ENCODE measurements around the gene INCENP. TPM values are rescaled to one million over a fixed set of nuclear protein-coding genes. Genes with fewer than 3 reads are reported as not detected.

Gene INCENP
- 45.1 to 58.3 TPM (median 56.8 TPM) in 5 replicates for total RNA-seq (2022; extraction: Qiagen RNA extraction; ENCODE audit: low read depth)

GRCh38 chr11:62123669-62124185 is at the start of gene INCENP:
TSS of gene INCENP (plus strand) at chr11:62124011. CDS start at chr11:62128162, 4,151 bp downstream.

GRCh38 chr11:62190011-62190410 is 66.2 kb downstream of the INCENP start, which contains the start of gene SCGB1D1:
TSS of gene SCGB1D1 (plus strand) at chr11:62190216. CDS start at chr11:62190285, 69 bp downstream.

Other genes with a start within 250 kb of the INCENP start
- gene FADS3, start 232.5 kb upstream of the INCENP start, total RNA-seq (2022; extraction: Qiagen RNA extraction; ENCODE audit: low read depth): 42.9 to 73.0 TPM (median 68.0 TPM) in 5 replicates
- 12.0 to 17.9 TPM (median 15.9 TPM) in 5 replicates for gene RAB3IL1, start 206.4 kb upstream of the INCENP start, total RNA-seq (2022; extraction: Qiagen RNA extraction; ENCODE audit: low read depth)
- gene BEST1, start 173.7 kb upstream of the INCENP start, total RNA-seq (2022; extraction: Qiagen RNA extraction; ENCODE audit: low read depth): 1.0 to 5.0 TPM (median 1.5 TPM) in 5 replicates
- 12,361 to 21,234 TPM (median 18,385 TPM) in 5 replicates for gene FTH1, start 156.4 kb upstream of the INCENP start, total RNA-seq (2022; extraction: Qiagen RNA extraction; ENCODE audit: low read depth)
- gene SCGB1D1, start 66.2 kb downstream of the INCENP start, total RNA-seq (2022; extraction: Qiagen RNA extraction; ENCODE audit: low read depth): not detected in 5 replicates
- not detected in 5 replicates for gene SCGB2A1, start 84.7 kb downstream of the INCENP start, total RNA-seq (2022; extraction: Qiagen RNA extraction; ENCODE audit: low read depth)
- gene SCGB1D2, start 118.2 kb downstream of the INCENP start, total RNA-seq (2022; extraction: Qiagen RNA extraction; ENCODE audit: low read depth): not detected in 5 replicates
- not detected in 5 replicates for gene SCGB2A2, start 146.1 kb downstream of the INCENP start, total RNA-seq (2022; extraction: Qiagen RNA extraction; ENCODE audit: low read depth)
- gene SCGB1D4, start 175.1 kb downstream of the INCENP start, total RNA-seq (2022; extraction: Qiagen RNA extraction; ENCODE audit: low read depth): not detected in 5 replicates
- 12.7 to 13.7 TPM (median 13.1 TPM) in 5 replicates for gene ASRGL1, start 213.4 kb downstream of the INCENP start, total RNA-seq (2022; extraction: Qiagen RNA extraction; ENCODE audit: low read depth)

Data from A549 treated with ZK216348 at 1 μM for 4 hours (cell line).